ENCODE results near the gene FAF1.
A peak's percentile ranks its signal among the peaks of the same experiment; 100 is the strongest.
"Not testable (repeated sequence)": the region's sequence is repeated elsewhere in the genome, so short reads cannot be mapped to it uniquely, and the experiment has no call there.

FAF1 gene

GRCh38 chr1:50907610-50908009, 52.5 kb downstream of the FAF1 start:
- DNase-seq: not testable (repeated sequence)

GRCh38 chr1:50906050-50906449, 54.0 kb downstream of the FAF1 start:
- DNase-seq: not testable (repeated sequence)

GRCh38 chr1:50902419-50902818, 57.6 kb downstream of the FAF1 start:
- DNase-seq: no peak

- no peak for DNase-seq
Measured at GRCh38 chr1:50901872-50902271, 58.2 kb downstream of the FAF1 start.

- DNase-seq: no peak
Measured at GRCh38 chr1:50898773-50899172, 61.3 kb downstream of the FAF1 start.

- no peak for DNase-seq
Measured at GRCh38 chr1:50894340-50894739, 65.7 kb downstream of the FAF1 start.

DNA sequence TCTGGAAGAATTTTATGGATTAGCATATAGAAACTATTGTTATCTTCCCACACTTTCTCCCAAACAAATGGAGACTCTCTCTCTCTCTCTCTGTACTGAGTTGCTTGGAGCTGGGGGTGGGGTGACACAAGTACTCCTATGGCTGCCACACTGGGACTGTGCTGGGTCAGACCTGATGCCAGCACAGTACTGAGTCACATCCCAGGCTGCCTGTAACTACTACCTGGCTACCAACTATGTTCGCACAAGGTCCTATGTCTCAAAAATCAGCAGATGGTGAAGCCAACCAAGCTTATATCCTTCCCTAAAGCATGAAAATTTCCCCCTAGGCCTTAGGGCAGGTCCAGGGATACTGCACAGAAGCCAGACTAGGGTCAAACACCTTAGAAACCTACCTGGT, 66.6 kb downstream of the FAF1 start:
- no peak for DNase-seq

GRCh38 chr1:50887555-50887954, 72.5 kb downstream of the FAF1 start:
- not testable (repeated sequence) for DNase-seq

- DNase-seq: no peak
Measured at GRCh38 chr1:50880373-50880772, 79.7 kb downstream of the FAF1 start.

- no peak for DNase-seq
Measured at GRCh38 chr1:50879137-50879536, 80.9 kb downstream of the FAF1 start.

DNA sequence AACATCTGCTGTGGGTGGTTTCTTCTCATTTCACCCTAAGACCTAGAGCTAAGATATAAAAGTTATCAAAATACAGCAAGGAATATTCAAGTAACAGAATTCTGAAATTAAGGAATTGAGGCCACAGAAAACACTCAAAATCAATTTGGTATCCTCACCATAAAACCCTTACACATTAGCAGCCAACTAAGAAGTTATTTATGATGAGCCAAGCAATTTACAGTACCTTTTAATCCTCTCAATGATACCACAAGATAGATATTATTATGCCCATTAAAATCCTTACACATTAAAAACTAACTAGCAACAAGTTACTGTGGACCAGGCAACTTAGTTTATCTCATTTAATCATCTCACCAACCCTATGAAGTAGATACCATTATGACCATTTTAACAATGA, 81.6 kb downstream of the FAF1 start:
- no peak for DNase-seq

DNA sequence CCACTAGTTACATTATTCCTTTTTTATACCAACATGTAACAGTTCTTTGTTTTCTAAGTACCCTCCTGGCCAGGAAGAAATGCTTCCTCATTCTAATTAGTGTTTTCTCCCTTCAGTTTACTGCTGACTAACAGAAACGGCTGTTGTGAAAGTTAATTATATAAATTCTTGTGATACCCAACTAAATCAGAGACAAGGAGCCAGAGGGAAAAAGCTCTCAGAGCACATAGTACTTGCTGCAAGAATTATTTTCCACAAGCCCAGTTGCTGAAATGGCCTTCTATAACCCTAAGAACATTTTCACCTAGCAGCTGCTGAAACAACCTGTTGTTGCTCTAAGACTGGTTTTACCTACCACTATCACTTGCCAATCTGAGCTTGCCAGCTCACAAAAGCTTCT, 82.4 kb downstream of the FAF1 start:
- peak in 1 of 2 donors; percentile 39 for DNase-seq

DNA sequence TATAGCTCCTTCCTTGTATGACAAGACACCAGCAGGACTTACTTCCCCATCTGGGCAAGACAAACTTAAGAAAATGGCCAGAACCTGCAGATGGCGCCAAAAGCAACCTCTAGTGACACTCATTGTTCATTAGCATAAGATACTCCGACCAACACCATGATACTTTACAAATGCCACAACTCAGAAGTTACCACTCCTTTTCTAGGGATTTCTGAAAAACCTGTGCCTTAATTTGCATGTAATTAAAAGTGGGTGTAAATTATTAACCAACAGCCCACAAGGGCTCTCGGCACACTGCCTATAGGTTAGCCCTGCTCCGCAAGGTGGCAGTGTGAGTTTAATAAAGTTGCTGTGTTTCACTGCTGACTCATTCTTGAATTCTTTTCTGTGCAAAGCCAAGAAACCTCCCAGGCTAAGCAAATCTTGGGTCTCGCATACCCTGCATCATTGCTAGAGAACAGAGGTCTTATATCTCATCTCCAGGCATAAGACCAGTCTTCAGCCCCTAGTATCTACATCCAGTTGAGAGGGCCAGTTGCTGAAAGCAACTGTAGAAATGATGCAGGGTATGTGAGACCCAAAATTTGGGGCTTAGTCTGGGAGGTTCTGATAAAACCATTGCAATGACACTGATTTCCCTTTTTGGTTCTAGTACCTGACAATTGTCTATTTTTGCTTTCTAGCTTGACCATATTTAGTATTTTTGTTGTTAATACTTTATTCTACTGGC, 86.4 kb downstream of the FAF1 start:
- peak; percentile 85 to 87 for DNase-seq

DNA sequence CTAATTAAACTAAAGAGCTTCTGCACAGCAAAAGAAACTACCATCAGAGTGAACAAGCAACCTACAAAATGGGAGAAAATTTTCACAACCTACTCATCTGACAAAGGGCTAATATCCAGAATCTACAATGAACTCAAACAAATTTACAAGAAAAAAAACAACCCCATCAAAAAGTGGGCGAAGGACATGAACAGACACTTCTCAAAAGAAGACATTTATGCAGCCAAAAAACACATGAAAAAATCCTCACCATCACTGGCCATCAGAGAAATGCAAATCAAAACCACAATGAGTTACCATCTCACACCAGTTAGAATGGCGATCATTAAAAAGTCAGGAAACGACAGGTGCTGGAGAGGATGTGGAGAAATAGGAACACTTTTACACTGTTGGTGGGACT, 95.2 kb downstream of the FAF1 start:
- not testable (repeated sequence) for DNase-seq

DNA sequence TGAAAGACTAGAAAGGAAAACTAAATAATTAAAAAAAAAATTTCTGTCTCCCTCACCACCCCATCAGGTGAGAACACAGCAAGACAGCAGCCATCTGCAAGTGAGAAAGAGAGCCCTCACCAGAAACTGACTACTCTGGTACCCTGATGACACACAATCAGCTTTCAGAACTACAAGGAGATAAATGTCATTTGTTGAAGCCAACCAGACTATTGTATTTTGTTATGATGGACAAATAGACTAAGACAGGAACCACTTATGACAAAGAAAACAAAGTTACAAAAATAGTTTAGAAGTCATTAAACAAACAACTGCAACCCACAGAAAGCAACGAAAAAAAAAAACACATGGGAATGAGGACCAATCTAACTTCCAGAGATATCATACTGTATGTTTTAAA, 98.3 kb downstream of the FAF1 start:
- no peak for DNase-seq

DNA sequence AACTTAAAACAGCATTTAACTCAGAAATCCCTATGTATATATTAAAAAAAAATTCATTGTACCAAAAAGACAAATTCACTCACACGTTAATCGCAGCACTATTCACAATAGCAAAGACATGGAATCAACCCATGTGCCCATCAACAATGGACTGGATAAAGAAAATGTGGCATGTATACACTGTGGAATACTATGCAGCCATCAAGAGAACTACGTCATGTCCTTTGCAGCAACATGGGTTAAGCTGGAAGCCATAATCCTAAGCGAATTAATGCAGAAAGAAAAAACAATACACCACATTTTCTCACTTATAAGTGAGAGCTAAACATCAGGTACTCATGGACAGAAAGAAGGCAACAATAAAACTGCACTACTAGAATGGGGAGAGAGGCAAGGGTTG, 99.4 kb downstream of the FAF1 start:
- no peak for DNase-seq

- DNase-seq: no peak
Measured at GRCh38 chr1:50860256-50860655, 99.8 kb downstream of the FAF1 start.

GRCh38 chr1:50859657-50860056, 100.4 kb downstream of the FAF1 start:
- no peak for DNase-seq

DNA sequence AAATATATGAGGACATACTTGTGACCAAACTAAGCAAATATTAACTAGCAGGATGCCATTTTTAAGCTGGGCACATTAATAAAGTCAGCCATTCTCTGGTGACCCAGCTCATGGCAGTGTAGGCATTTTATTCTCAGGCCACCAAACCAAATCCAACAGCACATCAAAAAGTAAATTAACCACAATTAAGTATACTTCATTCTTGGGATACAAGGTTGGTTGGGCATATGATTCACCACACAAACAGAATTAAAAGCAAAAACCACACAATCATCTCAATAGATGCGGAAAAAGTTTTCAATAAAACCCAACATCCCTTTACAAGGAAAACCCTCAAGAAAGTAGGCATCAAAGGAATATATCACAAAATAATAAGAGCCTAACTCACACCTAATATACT, 101.3 kb downstream of the FAF1 start:
- no peak for DNase-seq

GRCh38 chr1:50857702-50858101, 102.4 kb downstream of the FAF1 start:
- no peak for DNase-seq

- DNase-seq: no peak
Measured at GRCh38 chr1:50853325-50853724, 106.7 kb downstream of the FAF1 start.

DNA sequence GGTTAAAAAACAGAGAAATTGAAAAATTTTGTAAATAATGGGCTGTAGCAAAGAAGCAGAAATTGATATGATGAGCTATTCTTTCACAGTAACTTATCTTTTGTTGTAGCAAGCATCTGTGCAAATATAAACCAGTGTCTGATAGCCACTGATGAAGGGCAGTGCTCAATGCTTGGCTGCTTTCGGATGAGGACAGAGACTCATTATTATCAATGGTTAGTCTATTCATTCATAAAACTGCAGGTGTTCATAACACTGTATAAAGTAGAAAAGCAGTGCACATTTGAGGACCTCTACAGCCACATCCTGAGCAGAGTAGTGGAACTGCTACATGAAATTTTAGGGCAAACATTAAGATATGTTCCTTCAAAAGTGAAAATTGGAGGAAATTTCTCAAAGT, 107.2 kb downstream of the FAF1 start:
- DNase-seq: no peak

GRCh38 chr1:50851466-50851865, 108.6 kb downstream of the FAF1 start:
- no peak for DNase-seq

DNA sequence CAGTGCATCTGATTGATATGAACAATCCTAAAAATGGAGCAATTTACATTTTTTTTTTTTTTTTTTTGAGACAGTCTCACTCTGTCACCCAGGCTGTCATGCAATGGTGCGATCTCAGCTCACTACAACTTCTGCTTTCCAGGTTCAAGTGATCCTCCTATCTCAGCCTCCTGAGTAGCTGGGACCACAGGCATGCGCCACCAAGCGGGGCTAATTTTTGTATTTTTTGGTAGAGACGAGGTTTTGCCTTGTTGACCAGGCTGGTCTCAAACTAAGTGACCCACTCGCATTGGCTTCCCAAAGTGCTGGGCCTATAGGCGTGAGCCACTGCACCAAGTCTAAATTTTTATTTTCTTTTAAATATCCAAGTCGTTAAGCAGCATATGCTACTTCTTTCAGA, 109.0 kb downstream of the FAF1 start:
- no peak for DNase-seq

GRCh38 chr1:50847303-50847702, 112.8 kb downstream of the FAF1 start:
- DNase-seq: no peak

Measured in inflammatory macrophage (primary cell).